ENCODE measurements around the gene TARS2. TPM values are rescaled to one million over a fixed set of nuclear protein-coding genes. Genes with fewer than 3 reads are reported as not detected.

The TARS2 gene
- total RNA-seq, 1 experiment from 2014 or later = 30.6 TPM

DNA sequence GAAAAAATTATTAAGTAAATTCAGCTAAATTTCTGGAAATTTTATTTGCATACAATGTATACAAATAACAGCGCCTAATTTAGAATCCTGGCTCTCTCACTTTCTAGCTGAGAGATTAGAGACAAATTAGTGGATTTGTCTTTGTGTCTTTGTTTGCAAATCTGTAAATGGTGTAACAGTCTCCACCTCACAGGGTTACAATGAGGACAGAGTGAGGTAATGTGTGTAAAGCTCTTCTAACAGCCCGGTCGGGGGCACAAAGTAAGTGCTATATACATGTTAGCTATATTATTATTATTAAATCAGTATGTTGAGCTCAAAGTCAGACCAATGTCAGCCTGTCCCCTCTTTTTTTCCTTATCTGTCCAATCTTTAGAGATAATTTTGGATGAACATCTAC lies 57.0 kb downstream of the TARS2 start:
- TF ChIP-seq CTCF (IDR thresholded peaks at IDR 0.05; ENCODE audit: insufficient read depth in 1 of 2, low read depth in 1 of 2, low read length in 1 of 2, severe bottlenecking in 1 of 2, unreplicated experiment in 1 of 2) = no peak

DNA sequence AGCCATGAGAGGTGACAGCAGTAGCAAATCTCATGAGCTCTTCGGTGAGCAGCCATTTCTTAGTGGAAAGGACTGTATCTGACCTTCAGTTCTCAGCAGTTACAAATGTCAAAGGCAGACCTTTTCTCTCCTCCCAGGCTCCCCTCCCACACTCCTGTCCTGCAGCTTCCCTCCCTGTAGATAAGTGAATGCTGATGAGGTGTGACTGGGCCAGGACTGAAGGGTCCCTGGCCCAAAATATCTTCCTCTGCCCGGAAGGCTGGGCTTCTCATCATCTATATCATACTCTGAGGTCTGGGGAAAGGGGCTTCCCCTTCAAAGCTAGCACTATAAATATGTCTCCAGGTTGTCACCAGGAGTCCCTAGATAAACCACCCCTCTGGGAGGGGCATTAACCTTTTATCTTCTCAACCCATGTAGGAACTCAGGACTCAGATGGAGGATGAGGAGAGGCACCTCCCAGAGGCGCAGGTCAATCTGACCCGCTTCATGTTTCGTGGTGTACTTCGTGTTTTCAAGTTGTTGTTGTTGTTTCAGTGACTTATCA lies 58.3 kb downstream of the TARS2 start:
- POLR2A ChIA-PET = no interaction called here
- Mint-ChIP-seq H3K27ac (ENCODE audit: unreplicated experiment) (no peak overlapping the region), H3K4me3 (ENCODE audit: unreplicated experiment) (no peak overlapping the region), H3K27me3 (ENCODE audit: insufficient read depth, unreplicated experiment) (no peaks in the 10 kb centered on the region), H3K4me1 (ENCODE audit: low read depth, unreplicated experiment) (peaks cover 12% of the 10 kb centered on the region), H3K9me3 (ENCODE audit: unreplicated experiment) (no peaks in the 10 kb centered on the region), H3K36me3 (ENCODE audit: insufficient read depth, unreplicated experiment) (peaks cover 19% of the 10 kb centered on the region)
- CTCF ChIA-PET = interaction anchor here (0.6 to 0.8 kb wide), 2 partner anchors 15 to 29 kb away, joined by 3 read pairs; no protein-coding TSS in a partner anchor
- no peak for DNase-seq
- intact Hi-C loops (cut with micrococcal nuclease; ENCODE audit: unreplicated experiment) = loop anchor here (5.0 kb wide), 1 partner anchor 58 kb away; the partner anchor contains the start of gene TARS2
- Histone ChIP-seq H3K9me3 (no peaks in the 10 kb centered on the region), H3K27me3 (replicated peaks; ENCODE audit: control insufficient read depth, insufficient read depth, low read length) (no peaks in the 10 kb centered on the region), H3K4me1 (peaks cover 12% of the 10 kb centered on the region), H3K36me3 (ENCODE audit: control insufficient read depth, insufficient read depth, low read length) (no peaks in the 10 kb centered on the region), H3K4me3 (ENCODE audit: low read depth, low read length) (no peak overlapping the region)
- BruUV-seq (replicated peaks) = no TSS peak
- TF ChIP-seq CTCF (IDR thresholded peaks at IDR 0.05; ENCODE audit: insufficient read depth in 1 of 2, low read depth in 1 of 2, low read length in 1 of 2, severe bottlenecking in 1 of 2, unreplicated experiment in 1 of 2) = no peak

More for the DNA sequence above, 57.0 kb downstream of the TARS2 start:
- Histone ChIP-seq H3K4me3 (ENCODE audit: low read depth, low read length) (no peak overlapping the region), H3K36me3 (ENCODE audit: control insufficient read depth, insufficient read depth, low read length) (no peaks in the 10 kb centered on the region), H3K9me3 (no peaks in the 10 kb centered on the region), H3K4me1 (no peaks in the 10 kb centered on the region; the same call in 1 of the 2 replicates), H3K27me3 (replicated peaks; ENCODE audit: control insufficient read depth, insufficient read depth, low read length) (no peaks in the 10 kb centered on the region)
- Mint-ChIP-seq H3K27ac (ENCODE audit: unreplicated experiment) (no peak overlapping the region), H3K4me1 (ENCODE audit: low read depth, unreplicated experiment) (peaks cover 18% of the 10 kb centered on the region), H3K27me3 (ENCODE audit: insufficient read depth, unreplicated experiment) (no peaks in the 10 kb centered on the region), H3K36me3 (ENCODE audit: insufficient read depth, unreplicated experiment) (peaks cover 13% of the 10 kb centered on the region), H3K4me3 (ENCODE audit: unreplicated experiment) (no peak overlapping the region), H3K9me3 (ENCODE audit: unreplicated experiment) (no peaks in the 10 kb centered on the region)
- no TSS peak for BruUV-seq (replicated peaks)
- intact Hi-C loops (cut with micrococcal nuclease; ENCODE audit: unreplicated experiment) = no loop called here
- no peak for DNase-seq
- ChIA-PET CTCF (interaction anchor here (2.0 kb wide), 1 partner anchor 12 kb away, joined by 8 read pairs; no protein-coding TSS in a partner anchor), POLR2A (no interaction called here)

DNA sequence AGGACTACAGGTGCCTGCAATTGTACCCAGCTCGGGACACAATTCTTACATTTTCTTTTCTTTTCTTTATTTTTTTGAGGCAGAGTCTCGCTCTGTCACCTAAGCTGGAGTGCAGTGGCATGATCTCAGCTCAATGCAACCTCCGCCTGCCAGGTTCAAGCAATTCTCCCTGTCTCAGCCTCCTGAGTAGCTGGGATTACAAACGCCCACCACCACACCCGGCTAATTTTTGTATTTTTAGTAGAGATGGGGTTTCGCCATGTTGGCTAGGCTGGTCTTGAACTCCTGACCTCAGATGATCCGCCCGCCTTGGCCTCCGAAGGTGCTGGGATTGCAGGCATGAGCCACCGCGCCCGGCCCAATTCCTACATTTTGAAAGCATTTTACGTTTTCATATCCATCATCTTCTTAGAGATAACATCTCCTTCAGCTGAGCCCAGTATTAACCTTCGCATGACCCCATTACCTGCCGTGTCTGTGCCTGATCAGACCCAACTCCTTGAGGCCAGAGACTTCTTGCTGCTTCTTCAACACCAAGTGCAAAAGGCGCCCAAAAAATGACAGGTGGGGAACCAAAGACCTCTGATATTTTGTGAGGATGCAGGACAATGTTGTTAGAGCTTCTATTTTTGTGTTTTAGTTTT lies 59.2 kb downstream of the TARS2 start:
- no peaks in the 10 kb centered on the region for H3K27me3 Mint-ChIP-seq (ENCODE audit: insufficient read depth, unreplicated experiment)

More for the DNA sequence above, 59.2 kb downstream of the TARS2 start:
- H3K9me3 ChIP-seq = no peaks in the 10 kb centered on the region
- no TSS peak for BruUV-seq (replicated peaks)
- H3K4me3 ChIP-seq (ENCODE audit: low read depth, low read length) = no peak overlapping the region
- H3K36me3 Mint-ChIP-seq (ENCODE audit: insufficient read depth, unreplicated experiment) = peaks cover 19% of the 10 kb centered on the region
- CTCF ChIA-PET = no interaction called here
- H3K36me3 ChIP-seq (ENCODE audit: control insufficient read depth, insufficient read depth, low read length) = no peaks in the 10 kb centered on the region
- no peak for TF ChIP-seq CTCF (IDR thresholded peaks at IDR 0.05; ENCODE audit: insufficient read depth in 1 of 2, low read depth in 1 of 2, low read length in 1 of 2, severe bottlenecking in 1 of 2, unreplicated experiment in 1 of 2)
- no peak overlapping the region for H3K27ac Mint-ChIP-seq (ENCODE audit: unreplicated experiment)
- H3K4me1 ChIP-seq = peaks cover 20% of the 10 kb centered on the region
- no peak overlapping the region for H3K4me3 Mint-ChIP-seq (ENCODE audit: unreplicated experiment)
- peaks cover 12% of the 10 kb centered on the region for H3K4me1 Mint-ChIP-seq (ENCODE audit: low read depth, unreplicated experiment)
- no peaks in the 10 kb centered on the region for H3K27me3 ChIP-seq (replicated peaks; ENCODE audit: control insufficient read depth, insufficient read depth, low read length)
- intact Hi-C loops (cut with micrococcal nuclease; ENCODE audit: unreplicated experiment) = loop anchor here (5.0 kb wide), 1 partner anchor 59 kb away; the partner anchor contains the start of gene TARS2
- no peak for DNase-seq
- no peaks in the 10 kb centered on the region for H3K9me3 Mint-ChIP-seq (ENCODE audit: unreplicated experiment)
- POLR2A ChIA-PET = no interaction called here

All from Caco-2 (cell line).